T follicular helper cell (primary cell): ENCODE measurements around the gene MRPL33.

ENCODE experiments used
- DNase-seq: peaks from one replicate; pipeline ENCODE4 v3.0.0-alpha.2; 2020; ENCODE audit warnings: low read depth

Gene MRPL33

GRCh38 chr2:27808984-27809383 lies 37.5 kb downstream of the MRPL33 start:
- DNase-seq = no peak

- no peak for DNase-seq
Observed at GRCh38 chr2:27809761-27810241, 38.3 kb downstream of the MRPL33 start.

- no peak for DNase-seq
Observed at GRCh38 chr2:27810455-27810854, 38.9 kb downstream of the MRPL33 start.

- DNase-seq = no peak
Observed at GRCh38 chr2:27811768-27812167, 40.2 kb downstream of the MRPL33 start.

- DNase-seq = no peak
Observed at GRCh38 chr2:27814758-27815157, 43.2 kb downstream of the MRPL33 start.

- no peak for DNase-seq
Observed at GRCh38 chr2:27815860-27816438, 44.4 kb downstream of the MRPL33 start.

GRCh38 chr2:27822049-27822448 lies 50.5 kb downstream of the MRPL33 start:
- no peak for DNase-seq

- DNase-seq = no peak
Observed at GRCh38 chr2:27823135-27823534, 51.6 kb downstream of the MRPL33 start.

- no peak for DNase-seq
Observed at GRCh38 chr2:27823569-27823968, 52.0 kb downstream of the MRPL33 start.

- DNase-seq = no peak
Observed at GRCh38 chr2:27824401-27824800, 52.9 kb downstream of the MRPL33 start.

GRCh38 chr2:27828305-27828704 lies 56.8 kb downstream of the MRPL33 start:
- no peak for DNase-seq
